ENCODE results near the gene CCT5.
"Not testable (repeated sequence)": the region's sequence is repeated elsewhere in the genome, so short reads cannot be mapped to it uniquely, and the experiment has no call there.

CCT5 gene

DNA sequence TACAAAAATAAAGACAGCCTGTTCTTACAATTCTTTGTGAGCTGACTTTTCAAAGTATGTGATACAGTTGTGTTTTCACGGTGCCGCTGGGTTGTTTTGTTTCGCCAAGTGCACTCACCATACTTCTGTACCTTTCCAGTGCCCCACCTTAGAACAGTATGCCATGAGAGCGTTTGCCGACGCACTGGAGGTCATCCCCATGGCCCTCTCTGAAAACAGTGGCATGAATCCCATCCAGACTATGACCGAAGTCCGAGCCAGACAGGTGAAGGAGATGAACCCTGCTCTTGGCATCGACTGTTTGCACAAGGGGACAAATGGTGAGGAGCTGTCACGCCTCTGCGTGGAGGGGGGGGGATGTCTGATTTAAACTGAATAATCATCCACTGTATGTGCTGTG, 12.9 kb downstream of the CCT5 start:
- Histone ChIP-seq H3K36me3 (ENCODE audit: control insufficient read depth, insufficient read depth, low read length) (peaks cover 78% of the 10 kb centered on the region), H3K4me1 (ENCODE audit: control insufficient read depth, insufficient read depth, low read length) (no peaks in the 10 kb centered on the region), H3K9ac (ENCODE audit: low read depth, low read length) (no peak overlapping the region), H3K9me3 (ENCODE audit: control insufficient read depth, insufficient read depth, low read length) (no peaks in the 10 kb centered on the region), H3K27ac (ENCODE audit: low read depth, low read length) (no peak overlapping the region), H3K27me3 (ENCODE audit: control insufficient read depth, insufficient read depth, low read length) (no peaks in the 10 kb centered on the region), H3K4me3 (ENCODE audit: low read depth, low read length) (no peak overlapping the region)

DNA sequence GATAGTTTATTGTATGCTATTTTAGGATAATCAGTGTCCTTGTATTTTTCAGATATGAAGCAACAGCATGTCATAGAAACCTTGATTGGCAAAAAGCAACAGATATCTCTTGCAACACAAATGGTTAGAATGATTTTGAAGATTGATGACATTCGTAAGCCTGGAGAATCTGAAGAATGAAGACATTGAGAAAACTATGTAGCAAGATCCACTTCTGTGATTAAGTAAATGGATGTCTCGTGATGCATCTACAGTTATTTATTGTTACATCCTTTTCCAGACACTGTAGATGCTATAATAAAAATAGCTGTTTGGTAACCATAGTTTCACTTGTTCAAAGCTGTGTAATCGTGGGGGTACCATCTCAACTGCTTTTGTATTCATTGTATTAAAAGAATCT, 14.5 kb downstream of the CCT5 start:
- Histone ChIP-seq H3K4me3 (ENCODE audit: low read depth, low read length) (no peak overlapping the region), H3K27me3 (ENCODE audit: control insufficient read depth, insufficient read depth, low read length) (no peaks in the 10 kb centered on the region), H3K27ac (ENCODE audit: low read depth, low read length) (no peak overlapping the region), H3K9ac (ENCODE audit: low read depth, low read length) (no peak overlapping the region), H3K4me1 (ENCODE audit: control insufficient read depth, insufficient read depth, low read length) (no peaks in the 10 kb centered on the region), H3K9me3 (ENCODE audit: control insufficient read depth, insufficient read depth, low read length) (no peaks in the 10 kb centered on the region), H3K36me3 (ENCODE audit: control insufficient read depth, insufficient read depth, low read length) (peaks cover 62% of the 10 kb centered on the region)

DNA sequence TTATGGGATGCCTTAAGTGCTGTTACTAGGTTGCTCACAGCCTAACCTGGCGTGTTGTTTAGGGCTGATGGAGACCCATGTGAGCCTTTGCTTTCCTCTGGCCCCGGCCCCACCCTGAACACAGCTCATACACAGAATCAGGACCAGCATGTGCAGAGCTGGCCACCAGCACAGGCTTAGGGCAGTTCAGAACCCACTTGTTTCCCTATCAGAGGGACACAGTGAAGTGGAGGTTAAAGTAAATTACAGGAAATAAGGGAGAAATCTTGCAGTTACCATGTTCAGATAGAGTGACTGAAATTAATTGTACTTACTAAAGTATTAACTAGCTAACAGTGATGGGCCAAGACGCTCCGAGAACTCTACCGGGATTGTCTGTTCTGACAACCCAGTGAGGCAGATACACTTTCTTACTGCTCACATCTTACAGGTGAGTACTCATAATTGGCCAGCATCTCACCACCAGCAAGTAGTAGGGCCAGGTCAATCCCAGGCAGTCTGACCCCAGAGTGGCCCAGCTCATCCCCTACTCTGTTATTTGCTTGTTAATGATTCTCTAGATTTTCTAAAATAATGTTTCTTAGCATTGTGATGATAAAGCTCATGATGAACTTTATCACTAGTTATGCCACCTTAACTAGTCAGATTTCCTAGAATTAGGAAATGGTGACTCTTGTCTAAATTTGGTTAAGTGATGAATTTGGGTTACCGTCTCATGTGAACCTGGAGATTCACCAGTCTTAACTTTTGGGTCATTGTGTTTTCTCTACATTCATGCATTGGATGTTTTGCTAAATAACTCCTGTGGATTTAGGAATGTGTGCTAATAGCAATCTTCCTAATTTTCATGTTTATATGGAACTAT, 15.4 kb downstream of the CCT5 start:
- Histone ChIP-seq H3K4me3 (ENCODE audit: low read depth, low read length) (no peak overlapping the region), H3K27ac (ENCODE audit: low read depth, low read length) (no peak overlapping the region), H3K9me3 (ENCODE audit: control insufficient read depth, insufficient read depth, low read length) (no peaks in the 10 kb centered on the region), H3K27me3 (ENCODE audit: control insufficient read depth, insufficient read depth, low read length) (no peaks in the 10 kb centered on the region), H3K9ac (ENCODE audit: low read depth, low read length) (no peak overlapping the region), H3K4me1 (ENCODE audit: control insufficient read depth, insufficient read depth, low read length) (peaks cover 6% of the 10 kb centered on the region; the same call in 1 of the 2 replicates), H3K36me3 (ENCODE audit: control insufficient read depth, insufficient read depth, low read length) (peaks cover 54% of the 10 kb centered on the region)

DNA sequence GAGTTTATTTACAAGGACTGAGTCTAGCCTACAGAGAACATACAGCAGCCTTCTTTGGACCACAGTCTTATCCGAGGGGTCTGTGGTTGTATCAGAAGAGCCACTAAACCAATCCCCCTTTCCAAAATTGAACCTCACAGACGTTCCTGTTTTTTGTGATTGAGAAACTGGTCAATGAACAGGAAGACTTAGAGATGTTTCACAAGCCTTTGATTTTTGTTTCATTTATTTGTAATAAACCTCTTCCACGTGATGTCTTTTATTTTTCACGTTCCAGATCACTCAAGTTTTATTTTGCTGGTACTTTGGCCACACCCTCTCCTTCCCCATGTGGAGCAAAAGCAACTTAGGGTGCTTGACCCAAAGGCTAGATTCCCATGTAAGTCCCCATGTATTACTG, 16.1 kb downstream of the CCT5 start:
- Histone ChIP-seq H3K36me3 (ENCODE audit: control insufficient read depth, insufficient read depth, low read length) (peaks cover 47% of the 10 kb centered on the region), H3K9ac (ENCODE audit: low read depth, low read length) (no peak overlapping the region)

DNA sequence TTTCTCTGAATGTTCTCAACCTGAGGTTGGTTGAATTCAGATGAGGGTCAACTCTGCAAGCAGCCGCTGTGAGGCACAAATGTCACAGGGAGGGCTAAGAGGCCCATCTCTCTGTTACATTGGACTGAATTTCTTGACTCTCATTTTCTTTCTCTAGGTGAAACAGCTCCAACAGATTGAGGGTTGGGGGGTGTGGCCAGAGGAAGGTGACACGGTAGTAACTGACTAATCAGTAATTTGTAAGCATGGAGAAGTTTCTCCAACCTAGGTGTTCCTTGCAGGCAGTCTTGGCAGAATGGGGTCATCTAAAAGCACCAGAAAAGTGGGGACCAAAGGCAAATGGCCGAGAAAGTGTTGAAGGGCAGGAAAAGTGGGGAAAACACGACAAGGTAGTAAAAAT, 16.8 kb downstream of the CCT5 start:
- Histone ChIP-seq H3K27ac (ENCODE audit: low read depth, low read length) (no peak overlapping the region), H3K27me3 (ENCODE audit: control insufficient read depth, insufficient read depth, low read length) (no peaks in the 10 kb centered on the region), H3K36me3 (ENCODE audit: control insufficient read depth, insufficient read depth, low read length) (peaks cover 40% of the 10 kb centered on the region)

More for the DNA sequence above, 16.1 kb downstream of the CCT5 start:
- Histone ChIP-seq H3K4me1 (ENCODE audit: control insufficient read depth, insufficient read depth, low read length) (peaks cover 8% of the 10 kb centered on the region; the same call in 1 of the 2 replicates), H3K4me3 (ENCODE audit: low read depth, low read length) (no peak overlapping the region), H3K27ac (ENCODE audit: low read depth, low read length) (no peak overlapping the region), H3K9me3 (ENCODE audit: control insufficient read depth, insufficient read depth, low read length) (no peaks in the 10 kb centered on the region), H3K27me3 (ENCODE audit: control insufficient read depth, insufficient read depth, low read length) (no peaks in the 10 kb centered on the region)

DNA sequence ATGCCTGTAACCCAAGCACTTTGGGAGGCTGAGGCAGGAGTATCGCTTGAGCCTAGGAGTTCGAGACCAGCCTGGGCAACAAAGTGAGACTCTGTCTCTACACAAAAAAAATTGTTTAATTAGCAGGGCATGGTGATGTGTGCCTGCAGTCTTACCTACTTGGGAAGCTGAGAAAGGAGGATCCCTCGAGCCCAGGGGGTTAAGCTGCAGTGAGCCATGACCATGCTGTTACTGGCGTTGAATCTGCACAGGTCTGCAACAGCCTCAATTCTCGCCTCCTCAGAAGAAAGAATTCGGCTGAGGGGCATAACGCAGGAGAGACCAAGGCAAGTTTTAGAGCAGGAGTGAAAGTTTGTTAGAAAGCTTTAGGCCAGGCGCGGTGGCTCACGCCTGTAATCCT, 18.0 kb downstream of the CCT5 start:
- no peak overlapping the region for H3K4me3 ChIP-seq (ENCODE audit: low read depth, low read length)
- peaks cover 8% of the 10 kb centered on the region; the same call in 1 of the 2 replicates for H3K4me1 ChIP-seq (ENCODE audit: control insufficient read depth, insufficient read depth, low read length)
- no peak overlapping the region for H3K9ac ChIP-seq (ENCODE audit: low read depth, low read length)
- H3K36me3 ChIP-seq (ENCODE audit: control insufficient read depth, insufficient read depth, low read length): peaks cover 27% of the 10 kb centered on the region
- H3K9me3 ChIP-seq (ENCODE audit: control insufficient read depth, insufficient read depth, low read length): no peaks in the 10 kb centered on the region
- H3K27ac ChIP-seq (ENCODE audit: low read depth, low read length): peak overlapping the region; percentile 15
- H3K27me3 ChIP-seq (ENCODE audit: control insufficient read depth, insufficient read depth, low read length): no peaks in the 10 kb centered on the region

More for the DNA sequence above, 16.8 kb downstream of the CCT5 start:
- H3K4me1 ChIP-seq (ENCODE audit: control insufficient read depth, insufficient read depth, low read length): peaks cover 8% of the 10 kb centered on the region; the same call in 1 of the 2 replicates
- no peaks in the 10 kb centered on the region for H3K9me3 ChIP-seq (ENCODE audit: control insufficient read depth, insufficient read depth, low read length)
- H3K4me3 ChIP-seq (ENCODE audit: low read depth, low read length): no peak overlapping the region
- H3K9ac ChIP-seq (ENCODE audit: low read depth, low read length): no peak overlapping the region

DNA sequence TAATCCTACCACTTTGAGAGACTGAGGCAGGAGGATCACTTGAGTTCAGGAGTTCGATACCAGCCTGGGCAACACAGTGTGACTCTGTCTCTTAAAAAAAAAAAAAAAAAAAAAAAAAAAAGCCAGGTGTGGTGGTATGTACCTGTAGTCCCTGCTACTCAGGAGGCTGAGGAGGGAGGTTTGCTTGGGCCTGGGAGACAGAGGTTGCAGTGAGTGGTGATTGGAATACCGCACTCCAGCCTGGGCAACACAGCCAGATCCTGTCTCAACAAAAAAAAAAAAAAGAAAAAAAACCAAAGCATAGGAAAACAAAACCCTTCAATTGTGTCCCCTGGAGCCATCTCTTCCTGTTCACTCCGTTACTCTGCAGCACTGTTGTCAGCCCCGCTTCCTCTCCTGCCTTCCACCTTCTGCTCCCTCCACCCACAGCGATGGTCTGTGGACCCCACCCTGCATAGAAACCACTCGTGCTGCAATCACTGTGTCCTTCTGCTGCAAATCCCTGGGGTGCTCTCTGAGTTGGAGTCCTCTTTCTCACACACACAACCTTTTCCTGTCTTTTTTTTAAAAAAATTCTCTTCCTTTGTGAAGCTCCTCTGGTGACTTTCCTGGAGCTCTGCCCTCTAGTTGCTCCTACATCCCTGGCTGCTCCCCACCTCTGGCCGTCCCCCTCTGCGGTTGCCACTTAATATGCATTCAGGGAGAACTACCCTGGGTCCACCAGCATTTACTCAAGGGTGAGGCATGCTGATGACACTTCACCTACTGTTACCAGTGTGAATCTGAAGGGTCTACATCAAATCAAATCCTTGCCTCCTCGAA, 22.2 kb downstream of the CCT5 start:
- peaks cover 18% of the 10 kb centered on the region for H3K4me1 ChIP-seq (ENCODE audit: control insufficient read depth, insufficient read depth, low read length)
- no peak overlapping the region for H3K4me3 ChIP-seq (ENCODE audit: low read depth, low read length)
- no peaks in the 10 kb centered on the region for H3K36me3 ChIP-seq (ENCODE audit: control insufficient read depth, insufficient read depth, low read length)
- no peaks in the 10 kb centered on the region for H3K27me3 ChIP-seq (ENCODE audit: control insufficient read depth, insufficient read depth, low read length)
- H3K9me3 ChIP-seq (ENCODE audit: control insufficient read depth, insufficient read depth, low read length): no peaks in the 10 kb centered on the region
- no peak overlapping the region for H3K27ac ChIP-seq (ENCODE audit: low read depth, low read length)
- H3K9ac ChIP-seq (ENCODE audit: low read depth, low read length): no peak overlapping the region

DNA sequence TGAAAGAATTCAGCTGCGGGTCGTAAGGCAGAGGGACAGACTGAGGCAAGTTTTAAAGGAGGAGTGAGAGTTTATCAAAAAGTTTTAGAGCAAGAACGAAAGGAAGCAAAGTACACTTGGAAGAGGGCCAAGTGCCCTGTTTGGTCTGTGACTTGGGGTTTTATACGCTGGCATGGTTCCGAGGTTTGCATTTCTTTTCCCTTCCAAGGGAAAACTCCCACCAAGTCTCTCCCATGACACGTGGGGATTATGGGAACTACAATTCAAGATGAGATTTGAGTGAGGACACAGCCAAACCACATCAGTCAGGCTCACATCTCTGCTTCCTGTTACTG, 22.8 kb downstream of the CCT5 start:
- H3K36me3 ChIP-seq (ENCODE audit: control insufficient read depth, insufficient read depth, low read length); H3K9me3 ChIP-seq (ENCODE audit: control insufficient read depth, insufficient read depth, low read length); H3K27me3 ChIP-seq (ENCODE audit: control insufficient read depth, insufficient read depth, low read length); H3K4me3 ChIP-seq (ENCODE audit: low read depth, low read length); H3K27ac ChIP-seq (ENCODE audit: low read depth, low read length); H3K9ac ChIP-seq (ENCODE audit: low read depth, low read length): not testable (repeated sequence)
- H3K4me1 ChIP-seq (ENCODE audit: control insufficient read depth, insufficient read depth, low read length): peaks cover 18% of the 10 kb centered on the region

DNA sequence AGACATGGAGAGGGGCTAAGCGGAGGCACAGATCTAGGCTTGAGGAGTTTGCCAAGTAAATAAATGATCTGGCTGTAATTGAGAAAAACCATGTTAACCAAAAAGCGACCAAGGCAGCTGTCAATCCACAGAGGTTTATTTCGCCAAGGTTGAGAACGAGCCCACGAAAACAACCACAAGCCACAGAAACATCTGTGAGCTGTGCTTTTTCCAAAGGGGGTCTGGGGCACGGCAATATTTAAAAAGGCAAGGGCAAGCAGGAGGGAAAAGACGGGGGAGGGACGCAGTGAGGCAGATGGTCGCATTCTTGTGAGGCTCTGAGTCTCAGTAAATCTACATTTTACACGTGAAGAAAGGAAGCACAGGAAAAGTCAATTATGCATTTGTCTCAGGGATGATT, 25.4 kb downstream of the CCT5 start:
- Histone ChIP-seq H3K9ac (ENCODE audit: low read depth, low read length) (no peak overlapping the region; the same call in 1 of the 2 replicates), H3K4me3 (ENCODE audit: low read depth, low read length) (0 out of 2 replicates have a peak overlapping the region, but pooled peaks have one; percentile 16)

DNA sequence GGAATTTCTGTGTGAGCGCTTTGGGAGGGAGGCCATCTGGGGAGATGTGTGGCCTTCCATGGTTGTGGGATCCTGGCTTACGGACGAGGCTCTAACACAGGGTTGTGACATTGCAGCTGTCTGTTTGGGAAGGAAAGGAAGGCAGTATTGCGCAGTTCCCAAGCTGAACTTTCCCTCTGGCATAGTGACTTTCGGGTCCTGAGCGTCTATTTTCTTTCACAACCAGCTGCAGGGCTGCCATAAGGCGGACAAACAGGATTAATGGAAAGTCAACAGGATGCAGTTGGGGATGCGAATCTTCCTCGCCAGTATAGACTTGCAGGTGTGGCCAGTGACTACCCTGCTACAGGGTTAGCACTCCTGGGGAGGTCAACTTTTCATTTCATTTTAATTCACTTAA, 25.9 kb downstream of the CCT5 start:
- Histone ChIP-seq H3K4me3 (ENCODE audit: low read depth, low read length) (0 out of 2 replicates have a peak overlapping the region, but pooled peaks have one; percentile 16), H3K27ac (ENCODE audit: low read depth, low read length) (peak overlapping the region; percentile 10), H3K36me3 (ENCODE audit: control insufficient read depth, insufficient read depth, low read length) (no peaks in the 10 kb centered on the region), H3K9me3 (ENCODE audit: control insufficient read depth, insufficient read depth, low read length) (no peaks in the 10 kb centered on the region), H3K4me1 (ENCODE audit: control insufficient read depth, insufficient read depth, low read length) (peaks cover 11% of the 10 kb centered on the region), H3K27me3 (ENCODE audit: control insufficient read depth, insufficient read depth, low read length) (no peaks in the 10 kb centered on the region), H3K9ac (ENCODE audit: low read depth, low read length) (no peak overlapping the region; the same call in 1 of the 2 replicates)

More for the DNA sequence above, 25.4 kb downstream of the CCT5 start:
- Histone ChIP-seq H3K27me3 (ENCODE audit: control insufficient read depth, insufficient read depth, low read length) (no peaks in the 10 kb centered on the region), H3K27ac (ENCODE audit: low read depth, low read length) (no peak overlapping the region), H3K9me3 (ENCODE audit: control insufficient read depth, insufficient read depth, low read length) (no peaks in the 10 kb centered on the region), H3K36me3 (ENCODE audit: control insufficient read depth, insufficient read depth, low read length) (no peaks in the 10 kb centered on the region), H3K4me1 (ENCODE audit: control insufficient read depth, insufficient read depth, low read length) (peaks cover 12% of the 10 kb centered on the region)

DNA sequence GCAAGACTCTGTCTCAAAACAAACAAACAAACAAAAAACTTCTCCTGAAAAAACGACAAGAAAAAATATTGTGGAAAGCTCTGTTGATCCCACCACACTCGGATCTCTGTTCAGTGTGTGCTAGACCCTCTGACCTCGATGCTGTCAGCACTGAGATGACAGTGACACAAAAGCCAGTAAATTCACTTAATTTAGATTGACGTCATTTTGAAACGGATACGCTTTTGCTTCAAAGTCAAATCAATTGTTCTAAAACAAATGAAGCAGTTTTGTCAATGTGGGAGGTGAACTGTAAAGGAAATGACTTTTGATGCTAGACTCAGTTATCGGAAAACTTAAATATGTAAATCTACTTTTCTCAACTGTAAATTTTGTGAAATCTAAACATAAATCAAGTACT, 26.6 kb downstream of the CCT5 start:
- Histone ChIP-seq H3K27ac (ENCODE audit: low read depth, low read length) (no peak overlapping the region), H3K27me3 (ENCODE audit: control insufficient read depth, insufficient read depth, low read length) (no peaks in the 10 kb centered on the region), H3K4me1 (ENCODE audit: control insufficient read depth, insufficient read depth, low read length) (peaks cover 11% of the 10 kb centered on the region), H3K9ac (ENCODE audit: low read depth, low read length) (no peak overlapping the region), H3K9me3 (ENCODE audit: control insufficient read depth, insufficient read depth, low read length) (no peaks in the 10 kb centered on the region), H3K4me3 (ENCODE audit: low read depth, low read length) (no peak overlapping the region), H3K36me3 (ENCODE audit: control insufficient read depth, insufficient read depth, low read length) (no peaks in the 10 kb centered on the region)

All from HUES48 (cell line).